OCI-M2 (cell line): ENCODE measurements around the gene MLLT3.

Source experiments
- DNase-seq: peaks from one replicate; lab custom pipeline; 2025; ENCODE audit not compliant: unreplicated experiment; lab: John Stamatoyannopoulos, UW

The MLLT3 gene

DNA sequence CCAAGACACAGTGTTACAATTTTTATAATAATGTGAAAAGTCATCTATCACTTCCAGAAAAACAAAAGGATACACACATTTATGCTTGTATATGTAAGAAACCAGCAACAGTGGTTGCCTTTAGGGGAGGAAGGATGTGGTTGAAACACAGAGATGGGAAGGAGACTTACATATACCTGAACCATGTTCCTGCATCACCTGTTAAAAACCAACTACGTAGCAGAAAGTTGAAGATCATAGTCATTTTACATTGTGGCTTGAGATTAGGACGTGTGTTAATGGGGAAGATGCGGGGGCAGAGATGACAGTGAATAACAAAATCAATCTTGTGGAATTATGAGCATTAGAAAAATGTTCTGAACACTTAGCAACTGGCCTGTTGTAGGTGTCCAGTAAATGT lies 307.3 kb downstream of the MLLT3 start:
- no peak for DNase-seq

DNA sequence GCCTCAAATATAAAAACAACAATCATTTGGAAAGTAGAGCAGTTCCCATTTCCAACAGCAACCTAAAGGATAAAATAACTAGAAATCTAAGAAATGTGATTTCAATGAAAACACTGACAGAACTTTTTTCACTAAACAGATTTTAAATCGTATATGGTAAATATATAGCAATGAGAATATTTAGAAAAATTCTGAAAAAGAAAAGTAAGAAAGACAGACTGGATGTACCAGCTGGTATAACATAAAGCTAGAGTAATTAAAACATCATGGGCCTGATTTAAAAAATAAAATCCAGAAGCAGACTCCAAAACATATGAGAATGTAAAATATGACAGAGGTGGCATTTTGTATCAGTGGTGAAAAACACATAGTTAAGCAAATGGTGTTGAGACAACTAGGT lies 308.9 kb downstream of the MLLT3 start:
- no peak for DNase-seq

DNA sequence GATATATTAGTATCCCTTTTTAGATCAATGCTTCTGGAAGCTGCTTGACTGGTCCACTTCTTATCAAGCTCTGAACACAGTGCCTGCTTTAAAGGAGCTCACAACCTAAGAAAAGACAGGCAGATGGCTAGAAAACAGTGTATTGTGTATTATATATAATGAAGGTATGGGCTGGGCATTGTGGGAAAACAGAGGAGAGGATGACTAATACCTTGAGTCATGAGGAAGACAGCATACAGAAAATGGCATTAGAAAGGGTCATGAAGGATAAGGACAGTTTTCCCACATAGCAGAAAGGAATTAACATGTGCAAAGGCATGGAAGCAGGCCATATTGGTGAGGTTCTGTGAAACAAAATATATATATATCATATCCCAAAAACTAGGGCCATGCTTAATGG lies 309.6 kb downstream of the MLLT3 start:
- no peak for DNase-seq

DNA sequence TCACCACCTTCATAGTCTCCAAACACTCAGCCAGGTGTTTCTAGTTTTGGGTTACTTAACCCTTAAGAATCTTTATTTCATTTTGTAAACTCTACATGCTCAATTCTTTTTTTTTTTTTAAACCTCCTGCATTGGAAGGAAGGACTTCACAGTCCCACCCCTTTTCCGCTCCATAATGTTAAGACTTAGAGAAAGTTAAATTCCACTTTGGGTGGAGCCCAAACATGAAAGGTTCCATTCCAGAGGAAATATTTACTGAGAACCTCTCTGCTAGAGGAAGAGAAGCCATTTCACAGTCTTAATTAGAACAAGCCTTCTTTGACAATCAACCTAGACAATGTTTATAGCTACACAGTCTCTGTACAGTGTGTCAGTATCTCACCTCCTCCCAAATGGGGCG lies 312.3 kb downstream of the MLLT3 start:
- DNase-seq, result no peak

DNA sequence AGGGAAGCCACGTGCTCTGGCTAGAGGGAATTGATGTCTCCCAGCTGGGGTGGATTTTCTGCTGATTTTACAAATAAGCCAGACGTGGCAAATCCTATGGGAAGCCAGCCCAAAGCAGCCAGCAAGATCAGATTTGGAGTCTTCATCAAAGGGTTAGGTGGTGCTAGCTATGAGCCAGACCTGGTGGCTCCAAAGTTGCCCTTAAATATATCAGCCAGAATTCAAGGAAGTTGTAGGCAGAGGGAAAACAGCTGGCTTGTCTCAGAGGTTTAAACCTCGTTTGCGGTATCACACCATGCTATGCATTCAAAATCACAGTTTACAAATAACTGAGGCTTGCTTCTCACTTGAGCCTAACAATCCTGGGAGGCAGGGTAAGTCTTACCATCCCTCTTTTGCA lies 313.2 kb downstream of the MLLT3 start:
- no peak for DNase-seq

DNA sequence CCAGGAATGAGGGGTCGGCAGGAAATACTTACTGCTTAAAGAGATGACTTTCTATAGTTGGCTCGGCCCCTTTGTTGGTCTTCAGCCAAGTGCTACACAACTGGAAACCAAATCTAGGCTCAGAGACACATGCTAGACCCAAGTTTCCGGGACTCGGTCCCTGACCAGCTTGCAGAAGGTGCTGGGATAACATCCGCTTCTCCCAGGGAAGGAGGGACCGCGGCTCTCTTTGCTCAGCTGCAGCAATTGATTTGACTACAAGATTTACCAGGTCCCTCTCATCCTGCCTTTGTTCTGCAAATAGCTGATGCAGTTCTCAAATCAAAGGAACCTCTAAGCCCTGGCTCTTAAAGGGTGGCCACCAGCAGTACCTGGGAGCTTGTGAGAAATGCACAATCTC lies 314.7 kb downstream of the MLLT3 start:
- no peak for DNase-seq

DNA sequence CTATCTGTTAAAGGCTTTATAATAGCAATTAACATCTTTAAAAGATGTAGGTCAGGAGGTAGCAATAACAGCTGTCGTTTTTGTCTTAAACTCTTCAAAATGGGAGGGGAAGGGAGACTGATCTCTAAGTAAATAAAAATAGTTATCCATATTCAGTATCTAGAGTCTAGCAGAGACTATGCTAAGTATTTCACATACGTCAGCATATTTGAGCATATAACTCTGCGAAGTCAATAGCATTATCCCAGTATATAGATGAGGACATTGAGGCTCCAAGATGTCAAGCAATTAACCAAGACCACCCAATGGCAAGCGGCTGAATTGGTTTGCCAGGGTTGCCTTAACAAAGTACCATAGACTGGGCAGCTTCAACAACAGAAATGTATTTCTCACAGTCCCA lies 316.8 kb downstream of the MLLT3 start:
- no peak for DNase-seq

DNA sequence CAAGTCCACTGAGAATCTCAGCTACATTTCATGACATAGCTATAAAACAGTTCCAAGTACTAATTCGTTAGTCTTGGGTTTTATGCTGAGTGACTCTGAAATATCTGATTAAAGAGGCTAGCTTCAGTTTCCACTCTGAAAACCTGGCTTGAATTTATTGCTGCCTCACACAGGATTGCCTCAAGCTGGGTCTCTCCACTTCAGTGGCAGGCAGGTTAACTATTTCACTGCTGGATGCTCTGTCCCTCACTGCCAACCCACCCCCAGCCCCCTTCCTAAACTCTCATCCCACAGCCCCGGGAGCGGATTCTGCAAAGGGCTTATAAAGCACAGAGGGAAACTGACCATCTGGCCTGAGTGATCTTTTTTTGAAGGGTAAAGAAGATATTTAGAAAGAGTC lies 318.3 kb downstream of the MLLT3 start:
- DNase-seq, result no peak

DNA sequence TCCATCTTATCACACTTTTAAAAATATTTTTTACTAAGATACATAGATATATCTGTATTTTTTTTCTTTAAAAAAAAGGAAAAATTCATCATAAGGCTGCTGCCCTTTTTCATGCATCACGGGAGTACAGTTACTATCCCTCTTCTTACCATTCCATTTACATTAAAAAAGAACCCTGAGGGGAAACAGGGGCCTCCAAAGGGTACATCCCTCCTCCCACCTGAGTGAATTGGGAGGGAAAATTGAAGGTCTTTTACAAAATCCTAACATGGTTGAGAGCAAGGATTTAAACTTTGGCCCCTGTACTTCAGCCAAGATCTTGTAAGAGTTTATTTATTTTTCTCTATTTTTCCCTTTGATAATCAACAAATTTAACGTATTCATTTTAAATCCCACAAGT lies 319.2 kb downstream of the MLLT3 start:
- DNase-seq, result no peak

DNA sequence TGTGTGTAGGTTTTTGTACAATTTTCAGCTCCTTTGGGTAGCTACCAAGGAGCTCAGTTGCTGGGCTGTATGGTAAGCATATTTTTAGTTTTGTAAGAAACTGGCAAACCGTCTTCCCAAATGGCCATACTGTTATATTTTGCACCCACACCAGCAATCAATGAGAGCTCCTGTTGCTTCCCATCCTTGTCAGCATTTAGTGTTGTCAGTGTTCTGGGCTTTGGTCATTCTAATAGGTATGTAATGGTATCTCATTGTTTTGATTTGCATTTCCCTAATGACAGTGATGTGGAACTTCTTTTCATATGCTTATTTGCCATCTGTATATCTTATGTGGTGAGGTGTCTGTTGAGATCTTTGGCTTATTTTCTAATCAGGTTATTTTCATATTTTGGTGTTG lies 320.1 kb downstream of the MLLT3 start:
- DNase-seq, result no peak

DNA sequence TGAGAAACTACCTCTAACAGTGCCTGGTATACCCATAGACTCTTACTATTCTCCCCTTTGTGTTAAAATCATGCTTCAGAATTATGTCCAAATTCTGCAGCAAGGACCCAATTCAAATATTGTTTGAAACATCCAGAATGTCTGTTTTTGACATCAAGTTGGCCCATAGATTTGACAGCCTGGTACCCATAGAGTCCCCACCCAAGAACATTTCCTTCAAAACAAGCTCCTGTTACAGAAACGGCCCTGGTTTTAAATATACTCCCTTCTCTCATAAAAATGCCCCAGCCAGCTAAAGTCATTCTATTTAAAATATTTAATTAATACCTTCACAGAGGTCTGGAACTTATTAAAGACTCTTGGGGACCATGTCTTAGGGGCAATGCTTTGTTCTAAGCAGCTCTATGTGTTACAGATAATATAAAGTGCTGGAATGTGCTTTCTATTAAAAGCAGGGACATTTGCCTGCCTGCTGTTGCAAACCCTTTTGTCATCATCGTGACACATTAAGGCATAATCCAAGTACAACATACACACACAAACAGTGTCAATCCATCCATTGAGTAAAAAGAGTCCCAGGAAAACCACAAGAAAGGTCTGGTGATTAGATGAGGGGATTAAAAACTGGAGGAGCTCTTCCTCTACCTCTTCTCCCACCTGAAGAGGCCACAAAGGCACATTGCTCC lies 321.7 kb downstream of the MLLT3 start:
- DNase-seq, result no peak

DNA sequence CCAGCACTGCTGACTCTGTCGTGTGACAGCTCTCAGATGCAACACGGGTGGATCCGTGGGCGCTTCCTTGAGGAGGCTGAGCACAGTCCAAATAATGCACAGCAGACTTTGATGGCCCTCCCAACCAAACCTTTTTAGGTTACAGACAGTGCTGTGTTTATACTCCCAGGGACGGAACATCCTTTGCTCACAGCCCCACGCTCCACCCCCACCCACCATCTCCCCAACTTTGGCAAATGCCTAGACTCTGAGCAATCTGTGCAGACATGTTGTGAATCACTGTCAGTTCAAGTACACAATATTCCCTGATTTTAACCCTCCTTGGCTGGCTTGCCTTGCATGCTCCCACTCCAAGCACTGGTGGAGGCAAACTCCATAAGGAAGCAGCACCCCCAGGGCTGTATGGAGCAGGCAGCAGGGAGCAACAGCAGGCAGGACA lies 324.6 kb downstream of the MLLT3 start:
- DNase-seq, result no peak

DNA sequence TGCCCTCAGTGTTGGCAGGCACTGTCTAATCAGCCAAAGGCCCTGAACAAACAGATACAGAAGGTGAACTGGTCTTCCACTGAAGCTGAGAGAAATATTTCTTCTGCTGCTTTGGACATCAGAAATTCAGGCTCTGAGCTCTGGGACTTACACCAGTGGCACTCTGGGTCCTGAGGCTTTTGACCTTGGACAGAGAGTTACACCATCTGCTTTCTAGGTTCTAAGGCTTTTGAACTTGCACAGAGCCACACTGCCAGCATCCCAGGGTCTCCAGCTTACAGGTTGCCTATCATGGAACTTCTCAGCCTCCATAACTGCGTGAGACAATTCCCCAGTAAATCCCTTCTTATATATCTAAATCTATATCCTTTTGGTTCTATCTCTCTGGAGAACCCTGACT lies 326.7 kb downstream of the MLLT3 start:
- no peak for DNase-seq

DNA sequence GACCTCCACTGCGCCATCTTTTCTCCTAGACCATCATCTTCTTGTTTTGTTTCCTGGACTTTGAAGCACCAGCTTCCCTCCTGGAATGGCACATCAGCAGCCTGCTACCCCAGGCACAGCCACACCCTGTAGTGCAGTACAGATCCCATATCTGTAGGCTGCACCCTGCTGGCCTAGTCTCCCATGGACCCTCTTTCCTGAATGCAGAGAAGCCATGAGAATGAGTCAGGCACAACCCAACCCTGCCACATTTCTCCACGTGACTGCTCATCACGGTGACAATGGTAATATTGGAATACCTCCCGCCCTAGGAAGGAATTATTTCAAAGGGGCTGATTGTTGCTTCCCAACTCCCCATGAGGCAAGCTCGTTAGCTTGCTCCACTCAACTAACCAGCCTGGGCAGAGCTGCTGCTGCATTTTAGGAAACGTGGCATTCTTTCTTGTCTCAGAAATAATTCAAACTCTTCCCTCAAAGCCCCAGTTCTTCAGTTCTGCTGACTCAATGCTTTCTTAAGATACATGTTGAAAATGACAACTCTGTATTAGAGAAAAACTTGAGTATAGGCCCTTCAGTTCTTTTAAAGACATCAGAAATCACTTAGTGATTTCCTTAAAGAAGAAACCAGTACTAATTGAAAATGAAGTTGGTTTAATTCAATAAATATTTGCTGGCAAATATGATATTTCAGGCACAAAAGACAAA lies 328.1 kb downstream of the MLLT3 start:
- DNase-seq, result no peak

DNA sequence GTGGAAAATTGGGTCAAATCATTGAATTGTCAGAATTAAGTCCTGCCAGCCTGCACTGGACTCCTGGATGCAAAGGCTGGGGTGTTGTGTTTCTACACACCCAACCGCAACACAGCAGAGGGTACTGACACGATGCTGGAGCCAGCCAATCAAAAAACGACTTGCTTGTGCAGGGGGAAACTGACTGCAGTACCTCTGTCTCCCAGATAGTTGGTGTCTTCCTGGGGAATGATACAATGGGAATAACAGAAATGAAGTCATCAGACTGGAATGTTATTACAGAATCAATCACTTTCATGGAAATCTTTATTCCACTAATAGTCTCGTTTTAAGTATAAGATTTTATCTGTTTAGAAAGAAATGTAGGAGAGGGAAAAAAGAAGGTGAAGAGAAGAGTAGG lies 330.3 kb downstream of the MLLT3 start:
- DNase-seq, result no peak
